ENCODE results near the gene FMO5. TPM values are rescaled to one million over a fixed set of nuclear protein-coding genes. Genes with fewer than 3 reads are reported as not detected.

The FMO5 gene
- total RNA-seq, 1 experiment from 2014 or later = 0.61 TPM

DNA sequence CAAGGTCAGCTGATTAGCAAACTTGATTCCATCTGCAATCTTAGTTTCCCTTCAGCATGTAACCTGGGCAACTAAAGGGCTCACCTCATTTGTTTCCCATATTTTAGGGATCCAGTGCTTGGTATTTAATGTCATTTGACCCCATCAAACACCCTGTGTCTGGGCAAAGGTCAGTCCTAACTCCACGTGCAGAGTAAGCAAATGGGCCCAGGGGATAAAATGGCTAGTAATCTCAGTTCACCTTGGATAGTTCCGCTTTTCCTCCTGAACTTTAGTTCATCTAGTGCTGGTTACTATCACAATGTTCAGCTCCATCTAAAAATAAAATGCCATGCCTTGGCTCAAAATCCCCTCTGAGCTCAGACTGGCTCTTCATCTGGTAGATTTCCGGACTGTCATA lies 72.4 kb downstream of the FMO5 start:
- intact Hi-C loops (cut with micrococcal nuclease; ENCODE audit: unreplicated experiment) = no loop called here
- CTCF ChIA-PET = no interaction called here
- H3K27ac Mint-ChIP-seq (ENCODE audit: unreplicated experiment) = no peak overlapping the region
- no peaks in the 10 kb centered on the region for H3K27me3 Mint-ChIP-seq (ENCODE audit: unreplicated experiment)
- DNase-seq = no peak
- H3K9me3 Mint-ChIP-seq (ENCODE audit: low read depth, unreplicated experiment) = no peaks in the 10 kb centered on the region
- H3K4me3 Mint-ChIP-seq (ENCODE audit: low read depth, unreplicated experiment) = no peak overlapping the region
- H3K36me3 Mint-ChIP-seq (ENCODE audit: insufficient read depth, unreplicated experiment) = peaks cover 7% of the 10 kb centered on the region
- no peaks in the 10 kb centered on the region for H3K4me1 Mint-ChIP-seq (ENCODE audit: low read depth, unreplicated experiment)
- TF ChIP-seq, protein P1, sequence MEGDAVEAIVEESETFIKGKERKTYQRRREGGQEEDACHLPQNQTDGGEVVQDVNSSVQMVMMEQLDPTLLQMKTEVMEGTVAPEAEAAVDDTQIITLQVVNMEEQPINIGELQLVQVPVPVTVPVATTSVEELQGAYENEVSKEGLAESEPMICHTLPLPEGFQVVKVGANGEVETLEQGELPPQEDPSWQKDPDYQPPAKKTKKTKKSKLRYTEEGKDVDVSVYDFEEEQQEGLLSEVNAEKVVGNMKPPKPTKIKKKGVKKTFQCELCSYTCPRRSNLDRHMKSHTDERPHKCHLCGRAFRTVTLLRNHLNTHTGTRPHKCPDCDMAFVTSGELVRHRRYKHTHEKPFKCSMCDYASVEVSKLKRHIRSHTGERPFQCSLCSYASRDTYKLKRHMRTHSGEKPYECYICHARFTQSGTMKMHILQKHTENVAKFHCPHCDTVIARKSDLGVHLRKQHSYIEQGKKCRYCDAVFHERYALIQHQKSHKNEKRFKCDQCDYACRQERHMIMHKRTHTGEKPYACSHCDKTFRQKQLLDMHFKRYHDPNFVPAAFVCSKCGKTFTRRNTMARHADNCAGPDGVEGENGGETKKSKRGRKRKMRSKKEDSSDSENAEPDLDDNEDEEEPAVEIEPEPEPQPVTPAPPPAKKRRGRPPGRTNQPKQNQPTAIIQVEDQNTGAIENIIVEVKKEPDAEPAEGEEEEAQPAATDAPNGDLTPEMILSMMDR (IDR thresholded peaks at IDR 0.05; ENCODE audit: unreplicated experiment) = no peak
- no TSS peak for BruUV-seq (replicated peaks)

DNA sequence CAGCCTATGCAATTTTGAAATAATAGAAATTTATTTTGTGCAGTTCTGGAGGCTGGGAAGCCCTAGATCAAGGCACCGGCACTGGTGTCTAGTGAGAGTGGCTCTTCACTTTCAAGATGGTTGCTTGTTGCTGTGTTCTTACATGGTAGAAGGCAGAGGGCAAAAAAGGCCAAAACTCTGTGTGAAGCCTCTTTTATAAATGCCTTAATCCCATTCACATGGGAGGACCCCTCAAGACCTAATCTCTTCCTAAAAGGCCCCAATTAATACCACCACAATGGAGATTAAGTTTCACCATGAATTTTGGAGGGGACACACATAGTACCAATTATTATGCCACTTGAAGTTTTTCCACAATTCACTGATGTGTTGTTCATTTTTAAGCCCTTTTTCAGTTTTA lies 73.9 kb downstream of the FMO5 start:
- no TSS peak for BruUV-seq (replicated peaks)
- TF ChIP-seq, protein P1 (IDR thresholded peaks at IDR 0.05; ENCODE audit: unreplicated experiment) = no peak
- CTCF ChIA-PET = no interaction called here
- Mint-ChIP-seq H3K36me3 (ENCODE audit: insufficient read depth, unreplicated experiment) (no peaks in the 10 kb centered on the region), H3K4me1 (ENCODE audit: low read depth, unreplicated experiment) (no peaks in the 10 kb centered on the region), H3K27me3 (ENCODE audit: unreplicated experiment) (no peaks in the 10 kb centered on the region), H3K27ac (ENCODE audit: unreplicated experiment) (no peak overlapping the region), H3K4me3 (ENCODE audit: low read depth, unreplicated experiment) (no peak overlapping the region), H3K9me3 (ENCODE audit: low read depth, unreplicated experiment) (no peaks in the 10 kb centered on the region)
- intact Hi-C loops (cut with micrococcal nuclease; ENCODE audit: unreplicated experiment) = no loop called here
- no peak for DNase-seq

DNA sequence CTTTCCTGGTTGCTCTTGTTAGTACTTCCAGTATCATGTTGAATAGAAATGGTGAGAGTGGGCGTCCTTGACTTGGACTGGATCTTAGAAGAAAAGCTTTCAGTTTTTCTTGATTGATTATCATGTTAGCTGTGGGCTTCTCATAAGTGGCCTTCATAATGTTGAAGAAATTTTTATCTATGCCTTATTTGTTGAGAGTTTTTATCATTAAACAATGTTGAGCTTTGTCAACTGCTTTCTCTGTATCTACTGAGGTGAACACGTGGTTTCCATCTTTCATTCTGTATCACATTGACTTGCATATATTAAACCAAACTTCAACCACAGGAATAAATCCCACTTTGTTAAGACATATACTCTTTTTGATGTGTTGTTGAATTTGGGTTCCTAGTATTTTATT lies 82.3 kb downstream of the FMO5 start:
- no peaks in the 10 kb centered on the region for H3K36me3 Mint-ChIP-seq (ENCODE audit: insufficient read depth, unreplicated experiment)
- intact Hi-C loops (cut with micrococcal nuclease; ENCODE audit: unreplicated experiment) = no loop called here
- TF ChIP-seq, protein P1 (IDR thresholded peaks at IDR 0.05; ENCODE audit: unreplicated experiment) = no peak
- BruUV-seq (replicated peaks) = no TSS peak
- peaks cover 30% of the 10 kb centered on the region for H3K27me3 Mint-ChIP-seq (ENCODE audit: unreplicated experiment)
- CTCF ChIA-PET = no interaction called here
- no peak overlapping the region for H3K4me3 Mint-ChIP-seq (ENCODE audit: low read depth, unreplicated experiment)
- H3K9me3 Mint-ChIP-seq (ENCODE audit: low read depth, unreplicated experiment) = no peaks in the 10 kb centered on the region
- H3K4me1 Mint-ChIP-seq (ENCODE audit: low read depth, unreplicated experiment) = no peaks in the 10 kb centered on the region
- DNase-seq = no peak
- no peak overlapping the region for H3K27ac Mint-ChIP-seq (ENCODE audit: unreplicated experiment)

Other genes with a start within 250 kb of the FMO5 start
- gene PRKAB2, start 52.9 kb downstream of the FMO5 start, total RNA-seq (2022) = 9.8 and 12.6 TPM in 2 replicates
- gene CHD1L, start 17.3 kb upstream of the FMO5 start, total RNA-seq (2022) = 32.6 and 34.2 TPM in 2 replicates

Measured in Calu3 (cell line).